HCT116 (cell line): Measurements from ENCODE around the gene RIN3.

Source experiments
- CTCF ChIP-seq, 3 experiments: fragments of 200-600 bp in 1 of 3; sonication (generic) in 1 of 3; IDR thresholded peaks in 2 of 3; conservative IDR thresholded peaks in 1 of 3; 2 replicates each; pipeline ENCODE4 v1.5.1; 2012 to 2017; ENCODE audit warnings: low read depth in 2 of 3, low read length in 2 of 3, antibody characterized with exemption in 1 of 3, borderline replicate concordance in 1 of 3, control low read depth in 1 of 3, mild to moderate bottlenecking in 1 of 3, mixed read lengths in 1 of 3, mixed run types in 1 of 3, moderate library complexity in 1 of 3; ENCODE audit not compliant: insufficient read depth in 1 of 3
- EZH2phosphoT487 ChIP-seq: fragments of 200-600 bp; IDR thresholded peaks from 2 replicates; pipeline ENCODE4 v1.6.1; 2018; ENCODE audit warnings: antibody characterized with exemption, borderline replicate concordance
- JUND ChIP-seq: IDR thresholded peaks from 2 replicates; pipeline ENCODE4 v1.6.1; 2012
- POLR2A ChIP-seq: IDR thresholded peaks from 2 replicates; pipeline ENCODE4 v1.7.0; 2011; ENCODE audit warnings: borderline replicate concordance; ENCODE audit not compliant: insufficient read depth, insufficient read length; ENCODE audit errors: extremely low read depth
- POLR2AphosphoS5 ChIP-seq: IDR thresholded peaks from 2 replicates; pipeline ENCODE4 v1.6.1; 2011; ENCODE audit warnings: mild to moderate bottlenecking, low read depth, low read length, moderate library complexity

- no peak for TF ChIP-seq EZH2phosphoT487
- no peak for TF ChIP-seq POLR2AphosphoS5
- no peak for TF ChIP-seq JUND
- no peak for TF ChIP-seq CTCF (IDR thresholded peaks at IDR 0.05 in 2 of 3, conservative IDR thresholded peaks at IDR 0.05 in 1 of 3; ENCODE audit: borderline replicate concordance in 1 of 3, insufficient read depth in 1 of 3, low read depth in 2 of 3, low read length in 2 of 3)
- no peak for TF ChIP-seq POLR2A
Observed at GRCh38 chr14:92507174-92507768, 6.3 kb upstream of the RIN3 start.
